Ovary (tissue), 9 donors: ENCODE data around the gene PCGF1. TPM values are rescaled to one million over a fixed set of nuclear protein-coding genes. Genes with fewer than 3 reads are reported as not detected.

Source experiments
- DNase-seq, 5 donors: peaks; one replicate each; pipeline ENCODE4 v3.0.0-alpha.2; 2019 to 2020
- H3K27ac ChIP-seq, 2 donors: fragments of 200-600 bp; one replicate each; pipeline versions ENCODE4 v1.5.1 to v1.8.0; 2019 to 2022
- H3K27me3 ChIP-seq: fragments of 200-600 bp; one replicate; pipeline ENCODE4 v1.8.0; 2022
- H3K36me3 ChIP-seq: fragments of 200-600 bp; sonication (generic); one replicate; pipeline ENCODE4 v1.5.1; 2019
- H3K4me1 ChIP-seq: one replicate; pipeline ENCODE4 v1.8.1; 2013; ENCODE audit warnings: mild to moderate bottlenecking, moderate library complexity; ENCODE audit not compliant: insufficient read depth
- H3K4me3 ChIP-seq: fragments of 200-600 bp; sonication (generic); one replicate; pipeline ENCODE4 v1.5.1; 2017
- H3K9me3 ChIP-seq, 2 donors: fragments of 200-600 bp in 1 of 2; sonication (generic) in 1 of 2; one replicate each; pipeline versions ENCODE4 v1.5.1 to v1.8.1; 2013 to 2019; ENCODE audit warnings: mild to moderate bottlenecking in 1 of 2, moderate library complexity in 1 of 2
- CTCF ChIP-seq, 3 donors: fragments of 450-650 bp in 2 of 3; fragments of 200-600 bp in 1 of 3; IDR thresholded peaks; one replicate each; pipeline versions ENCODE4 v1.5.1 to v1.8.0; 2016 to 2022; ENCODE audit warnings: antibody characterized with exemption in 3 of 3, mild to moderate bottlenecking in 1 of 3
- EP300 ChIP-seq: sonication (generic); formaldehyde crosslinking; IDR thresholded peaks from one replicate; pipeline ENCODE4 v1.6.1; 2017; ENCODE audit warnings: antibody characterized with exemption
- POLR2A ChIP-seq: fragments of 450-650 bp; IDR thresholded peaks from one replicate; pipeline ENCODE4 v1.6.1; 2017; ENCODE audit warnings: antibody characterized with exemption, mild to moderate bottlenecking, moderate library complexity
- WGBS, 3 donors: extraction: QIAGEN DNeasy Blood & Tissue Kit in 1 of 3; methylation state at CpG; one replicate each; pipeline versions ENCODE4 v1.1.5 to v1.1.7; 2013 to 2017; 5-methylcytosine and 5-hydroxymethylcytosine counted together
- intact Hi-C, 4 donors: fragments of 100-400 bp; cut with DNase I; formaldehyde crosslinking; loops; one replicate each; pipeline versions ENCODE4 v1.11.0 to v1.15.1; 2022 to 2023
- polyA plus RNA-seq, 2 donors: library from polyadenylated mRNA; stranded (reverse); fragments of 200-250 nt in 1 of 2; fragments of 350-450 nt in 1 of 2; fragmentation: Illumina TruSeq in 1 of 2; extraction: RNeasy Lipid Tissue Mini Kit (QIAGEN cat#74804) in 1 of 2; gene quantifications; one replicate each; pipeline ENCODE4 v1.2.3, GENCODE V29; 2013 to 2014
- total RNA-seq, 7 donors: library from RNA; depleted of rRNA in 2 of 7; stranded (reverse); fragments of >200 nt in 2 of 7; fragmentation: NEBNext Ultra II Directional in 3 of 7; extraction: Animal tissue kit (Norgen Biotek cat#: 25700) in 3 of 7; gene quantifications; one replicate each; pipeline versions ENCODE4 v1.1.0 to v1.2.4, GENCODE V29; 2016 to 2023
- donor health status: DM: no; HTN: no; CAD: no; lungs with moderate emphysema.
- donor health status: DM: no; HTN: no; CAD: no.
- donor health status: Bipolar disorder and iron deficiency.
- donor health status: DM: yes; HTN: yes; CAD: no.
- donor health status: DM: no; HTN: no; CAD: no.
- donor health status: DM: yes; HTN: yes; CAD: no.

PCGF1 gene
- total and polyA plus RNA-seq, 9 donors: 9.3 to 24.3 (median 13.8) TPM

DNA sequence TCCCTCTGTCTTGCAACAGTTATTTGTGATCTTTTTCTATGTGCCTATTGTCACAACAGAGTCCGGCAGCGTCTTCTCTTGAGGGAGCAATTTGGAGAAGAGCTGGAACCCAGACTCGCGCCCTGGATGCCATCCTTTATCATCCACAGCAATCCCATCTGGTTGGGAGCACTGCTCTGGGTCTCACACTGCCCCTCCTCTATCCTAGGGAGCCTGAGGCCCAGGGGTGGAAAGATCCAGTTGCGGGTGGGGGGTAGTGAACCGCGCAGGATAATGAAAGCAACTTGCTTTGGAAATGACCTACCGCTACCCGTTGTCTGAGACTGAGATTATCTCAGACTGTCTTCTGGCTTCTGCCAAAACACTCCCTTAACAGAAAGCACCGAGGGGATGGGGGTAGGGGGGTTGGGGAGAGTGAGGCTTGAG is 48.5 kb downstream of the PCGF1 start:
- Histone ChIP-seq H3K27ac (peak overlapping the region in 1 of 2 donors; percentile 56), H3K4me3 (peak overlapping the region; percentile 62), H3K27me3 (no peaks in the 10 kb centered on the region), H3K4me1 (peaks cover 10% of the 10 kb centered on the region), H3K36me3 (no peaks in the 10 kb centered on the region), H3K9me3 (no peaks in the 10 kb centered on the region)
- DNase-seq: no peak
- intact Hi-C loops: no loop called here
- no peak for TF ChIP-seq POLR2A
- no peak for TF ChIP-seq EP300
- no peak for TF ChIP-seq CTCF (IDR thresholded peaks at IDR 0.05)
- WGBS, 3 donors: 0 to 1% (median 1%) methylated on average over 10 of the region's 10 CpGs

- DNase-seq: peak; percentile 99 to 100 (median 99)
- 0 to 1% (median 0%) methylated on average over 37 to 38 of the region's 38 CpGs for whole genome bisulfite sequencing, 3 donors
- Histone ChIP-seq H3K27me3 (no peaks in the 10 kb centered on the region), H3K9me3 (no peaks in the 10 kb centered on the region), H3K4me1 (peaks cover 9% of the 10 kb centered on the region), H3K4me3 (peak within 1 kb of the TSS; percentile 62), H3K27ac (peak within 1 kb of the TSS; percentile 81 to 85), H3K36me3 (no peaks in the 10 kb centered on the region)
- TF ChIP-seq EP300: no peak
- TF ChIP-seq POLR2A: no peak
- no peak for TF ChIP-seq CTCF (IDR thresholded peaks at IDR 0.05)
- intact Hi-C loops: no loop called here
Measured at GRCh38 chr2:74458132-74458937, 49.2 kb downstream of the PCGF1 start, which contains the start of gene WBP1. Gene WBP1, plus strand, starts transcription at chr2:74458438. Its CDS starts 165 bp downstream, at chr2:74458603.

- DNase-seq: peak; percentile 65 to 82 (median 72)
- WGBS, 3 donors: 0 to 1% (median 1%) methylated on average over 37 to 46 of the region's 46 CpGs
- Histone ChIP-seq H3K36me3 (no peaks in the 10 kb centered on the region), H3K27ac (peak overlapping the region; percentile 81 to 85), H3K4me1 (peaks cover 9% of the 10 kb centered on the region), H3K9me3 (no peaks in the 10 kb centered on the region), H3K4me3 (peak overlapping the region; percentile 54), H3K27me3 (no peaks in the 10 kb centered on the region)
- TF ChIP-seq POLR2A (peak; percentile 56), CTCF (IDR thresholded peaks at IDR 0.05) (no peak), EP300 (peak; percentile 25)
- intact Hi-C loops: no loop called here
Measured at GRCh38 chr2:74457549-74458131, 49.9 kb downstream of the PCGF1 start.

- no peak for DNase-seq
- H3K36me3 ChIP-seq: no peaks in the 10 kb centered on the region
- H3K9me3 ChIP-seq: no peaks in the 10 kb centered on the region
- intact Hi-C loops: no loop called here
- H3K4me1 ChIP-seq: peaks cover 9% of the 10 kb centered on the region
- H3K4me3 ChIP-seq: peak overlapping the region; percentile 54
- WGBS, 3 donors: 2% methylated on average over 27 of the region's 27 CpGs
- no peaks in the 10 kb centered on the region for H3K27me3 ChIP-seq
- TF ChIP-seq CTCF (IDR thresholded peaks at IDR 0.05) (no peak), EP300 (no peak), POLR2A (no peak)
- peak overlapping the region; percentile 81 to 85 for H3K27ac ChIP-seq
Measured at GRCh38 chr2:74457129-74457548, 50.4 kb downstream of the PCGF1 start.

Other genes starting within 250 kb of the PCGF1 start
- gene SLC4A5, start 164.3 kb downstream of the PCGF1 start, total RNA-seq: 1 to 10 TPM; 1.5 to 6.3 (median 2.7) TPM
- gene SLC4A5, start 164.3 kb downstream of the PCGF1 start, polyA plus RNA-seq: 1 to 10 TPM; 1.1 to 1.4 TPM
- 100 to 1,000 TPM in 5 of 7 donors, 10 to 100 TPM in 2; 58.5 to 127 (median 111) TPM for gene DCTN1, start 127.4 kb downstream of the PCGF1 start, total RNA-seq
- 100 to 1,000 TPM in 1 of 2 donors, 10 to 100 TPM in 1; 59.5 to 108 TPM for gene DCTN1, start 127.4 kb downstream of the PCGF1 start, polyA plus RNA-seq
- 1 to 10 TPM; 1.3 to 9.9 (median 4.5) TPM for gene C2orf81, start 86.1 kb downstream of the PCGF1 start, total RNA-seq
- gene C2orf81, start 86.1 kb downstream of the PCGF1 start, polyA plus RNA-seq: 1 to 10 TPM in 1 of 2 donors, under 1 TPM in 1; 0.85 to 5.1 TPM
- gene WDR54, start 86.0 kb downstream of the PCGF1 start, total RNA-seq: 10 to 100 TPM in 6 of 7 donors, 1 to 10 TPM in 1; 8.8 to 41.6 (median 16.2) TPM
- gene WDR54, start 86.0 kb downstream of the PCGF1 start, polyA plus RNA-seq: 10 to 100 TPM in 1 of 2 donors, 1 to 10 TPM in 1; 8.6 to 22.4 TPM
- gene RTKN, start 65.8 kb downstream of the PCGF1 start, total RNA-seq: 10 to 100 TPM in 5 of 7 donors, 1 to 10 TPM in 2; 1.6 to 30.9 (median 12.2) TPM
- gene RTKN, start 65.8 kb downstream of the PCGF1 start, polyA plus RNA-seq: 1 to 10 TPM; 8.6 TPM
- 10 to 100 TPM in 6 of 7 donors, 1 to 10 TPM in 1; 9.4 to 60.9 (median 49.6) TPM for gene INO80B, start 52.6 kb downstream of the PCGF1 start, total RNA-seq
- gene INO80B, start 52.6 kb downstream of the PCGF1 start, polyA plus RNA-seq: 10 to 100 TPM; 45.1 to 48.6 TPM
- gene WBP1, start 49.3 kb downstream of the PCGF1 start, total RNA-seq: 10 to 100 TPM; 61.9 to 93.8 (median 73.3) TPM
- 100 to 1,000 TPM in 1 of 2 donors, 10 to 100 TPM in 1; 52.4 to 114 TPM for gene WBP1, start 49.3 kb downstream of the PCGF1 start, polyA plus RNA-seq
- gene MOGS, start 42.3 kb downstream of the PCGF1 start, total RNA-seq: 10 to 100 TPM; 26.3 to 38.6 (median 36.0) TPM
- gene MOGS, start 42.3 kb downstream of the PCGF1 start, polyA plus RNA-seq: 10 to 100 TPM; 20.4 to 24.6 TPM
- gene MRPL53, start 35.0 kb downstream of the PCGF1 start, total RNA-seq: 100 to 1,000 TPM in 1 of 7 donors, 10 to 100 TPM in 6; 21.9 to 105 (median 85.1) TPM
- gene MRPL53, start 35.0 kb downstream of the PCGF1 start, polyA plus RNA-seq: 10 to 100 TPM; 13.1 to 60.1 TPM
- gene CCDC142, start 24.7 kb downstream of the PCGF1 start, total RNA-seq: 10 to 100 TPM; 13.1 to 31.1 (median 23.4) TPM
- 1 to 10 TPM; 3.7 to 8.7 TPM for gene CCDC142, start 24.7 kb downstream of the PCGF1 start, polyA plus RNA-seq
- gene TTC31, start 24.6 kb downstream of the PCGF1 start, total RNA-seq: 10 to 100 TPM; 15.1 to 21.7 (median 15.7) TPM
- gene TTC31, start 24.6 kb downstream of the PCGF1 start, polyA plus RNA-seq: 10 to 100 TPM; 12.9 to 18.0 TPM
- gene LBX2, start 8.1 kb downstream of the PCGF1 start, total RNA-seq: 1 to 10 TPM in 1 of 7 donors, under 1 TPM in 3, not detected in 3; 0.15 to 1.2 (median 0.28) TPM
- under 1 TPM in 1 of 2 donors, not detected in 1; 0.15 TPM for gene LBX2, start 8.1 kb downstream of the PCGF1 start, polyA plus RNA-seq
- gene TLX2, start 6.8 kb upstream of the PCGF1 start, total RNA-seq: not detected
- not detected for gene TLX2, start 6.8 kb upstream of the PCGF1 start, polyA plus RNA-seq
- 1 to 10 TPM in 1 of 7 donors, under 1 TPM in 2, not detected in 4; 0.20 to 1.1 (median 0.24) TPM for gene DQX1, start 18.5 kb upstream of the PCGF1 start, total RNA-seq
- gene DQX1, start 18.5 kb upstream of the PCGF1 start, polyA plus RNA-seq: under 1 TPM in 1 of 2 donors, not detected in 1; 0.06 TPM
- gene AUP1, start 22.0 kb upstream of the PCGF1 start, total RNA-seq: 100 to 1,000 TPM in 1 of 7 donors, 10 to 100 TPM in 6; 57.1 to 101 (median 70.4) TPM
- gene AUP1, start 22.0 kb upstream of the PCGF1 start, polyA plus RNA-seq: 10 to 100 TPM; 65.8 to 87.1 TPM
- 10 to 100 TPM; 28.7 to 47.6 (median 36.4) TPM for gene HTRA2, start 22.2 kb upstream of the PCGF1 start, total RNA-seq
- gene HTRA2, start 22.2 kb upstream of the PCGF1 start, polyA plus RNA-seq: 10 to 100 TPM; 37.5 to 38.9 TPM
- gene LOXL3, start 46.2 kb upstream of the PCGF1 start, total RNA-seq: 1 to 10 TPM; 2.3 to 5.9 (median 4.4) TPM
- 1 to 10 TPM; 3.7 to 8.5 TPM for gene LOXL3, start 46.2 kb upstream of the PCGF1 start, polyA plus RNA-seq
- gene DOK1, start 47.0 kb upstream of the PCGF1 start, total RNA-seq: 10 to 100 TPM in 6 of 7 donors, 1 to 10 TPM in 1; 9.4 to 16.0 (median 13.6) TPM
- gene DOK1, start 47.0 kb upstream of the PCGF1 start, polyA plus RNA-seq: 10 to 100 TPM in 1 of 2 donors, 1 to 10 TPM in 1; 6.5 to 11.8 TPM
- under 1 TPM in 4 of 7 donors, not detected in 3; 0.36 to 0.50 (median 0.45) TPM for gene M1AP, start 140.6 kb upstream of the PCGF1 start, total RNA-seq
- under 1 TPM; 0.42 to 0.72 TPM for gene M1AP, start 140.6 kb upstream of the PCGF1 start, polyA plus RNA-seq
- 10 to 100 TPM in 3 of 7 donors, 1 to 10 TPM in 4; 6.2 to 13.5 (median 7.4) TPM for gene SEMA4F, start 146.6 kb upstream of the PCGF1 start, total RNA-seq
- 1 to 10 TPM; 3.8 to 6.9 TPM for gene SEMA4F, start 146.6 kb upstream of the PCGF1 start, polyA plus RNA-seq